ENCODE data around the gene SH2D3C. TPM values are rescaled to one million over a fixed set of nuclear protein-coding genes. Genes with fewer than 3 reads are reported as not detected.
"Not testable (repeated sequence)": the region's sequence is repeated elsewhere in the genome, so short reads cannot be mapped to it uniquely, and the experiment has no call there.

SH2D3C gene
- total RNA-seq, 1 donor, result 0.18 TPM

GRCh38 chr9:127758843-127759242 lies 19.6 kb downstream of the SH2D3C start:
- H3K4me3 ChIP-seq (ENCODE audit: low read depth, low read length), result no peak overlapping the region
- DNase-seq (ENCODE audit: low read depth), result no peak
- TF ChIP-seq CTCF (IDR thresholded peaks at IDR 0.05; ENCODE audit: insufficient read depth, low read length), result no peak

GRCh38 chr9:127756776-127757175 lies 21.7 kb downstream of the SH2D3C start:
- not testable (repeated sequence) for DNase-seq (ENCODE audit: low read depth); H3K4me3 ChIP-seq (ENCODE audit: low read depth, low read length)

GRCh38 chr9:127756233-127756632 lies 22.2 kb downstream of the SH2D3C start:
- TF ChIP-seq CTCF (IDR thresholded peaks at IDR 0.05; ENCODE audit: insufficient read depth, low read length), result no peak
- no peak overlapping the region for H3K4me3 ChIP-seq (ENCODE audit: low read depth, low read length)
- no peak for DNase-seq (ENCODE audit: low read depth)

- no peak for TF ChIP-seq CTCF (IDR thresholded peaks at IDR 0.05; ENCODE audit: insufficient read depth, low read length)
- DNase-seq (ENCODE audit: low read depth), result no peak
- H3K4me3 ChIP-seq (ENCODE audit: low read depth, low read length), result no peak overlapping the region
These were observed 23.1 kb downstream of the SH2D3C start for GRCh38 chr9:127755061-127756060.

GRCh38 chr9:127754099-127755060 lies 24.1 kb downstream of the SH2D3C start:
- no peak for TF ChIP-seq CTCF (IDR thresholded peaks at IDR 0.05; ENCODE audit: insufficient read depth, low read length)
- no peak overlapping the region for H3K4me3 ChIP-seq (ENCODE audit: low read depth, low read length)
- no peak for DNase-seq (ENCODE audit: low read depth)

GRCh38 chr9:127753622-127754021 lies 24.8 kb downstream of the SH2D3C start:
- DNase-seq (ENCODE audit: low read depth), result no peak
- H3K4me3 ChIP-seq (ENCODE audit: low read depth, low read length), result no peak overlapping the region
- no peak for TF ChIP-seq CTCF (IDR thresholded peaks at IDR 0.05; ENCODE audit: insufficient read depth, low read length)

GRCh38 chr9:127753148-127753547 lies 25.3 kb downstream of the SH2D3C start:
- TF ChIP-seq CTCF (IDR thresholded peaks at IDR 0.05; ENCODE audit: insufficient read depth, low read length), result no peak
- no peak for DNase-seq (ENCODE audit: low read depth)
- no peak overlapping the region for H3K4me3 ChIP-seq (ENCODE audit: low read depth, low read length)
